Body of pancreas (tissue), 4 donors: ENCODE measurements around the gene MT3. TPM values are rescaled to one million over a fixed set of nuclear protein-coding genes. Genes with fewer than 3 reads are reported as not detected.

Source experiments
- ATAC-seq: fragments of 150-250 bp; one replicate; pipeline ENCODE4 v1.9.1; 2016
- DNase-seq, 4 donors: peaks; one replicate each; pipeline ENCODE4 v3.0.0-alpha.2; 2019
- H3K27ac ChIP-seq, 4 donors: fragments of 200-600 bp; sonication (generic); 1 replicate in 3 of 4; 2 replicates in 1 of 4; pipeline versions ENCODE4 v1.5.1 to v1.6.1; 2016 to 2019; ENCODE audit warnings: mild to moderate bottlenecking in 1 of 4, mixed read lengths in 1 of 4, moderate library complexity in 1 of 4
- H3K27me3 ChIP-seq, 2 donors: fragments of 200-600 bp; sonication (generic); one replicate each; pipeline ENCODE4 v1.6.0; 2016; ENCODE audit warnings: mild to moderate bottlenecking in 1 of 2
- H3K36me3 ChIP-seq, 2 donors: fragments of 200-600 bp; sonication (generic); replicated peaks in 1 of 2; 2 replicates each; pipeline ENCODE4 v1.5.1; 2016; ENCODE audit warnings: low read depth in 2 of 2; ENCODE audit not compliant: insufficient read depth in 1 of 2
- H3K4me1 ChIP-seq: fragments of 200-600 bp; sonication (generic); one replicate; pipeline ENCODE4 v1.6.0; 2016
- H3K4me3 ChIP-seq, 2 donors: fragments of 200-600 bp; sonication (generic); 1 replicate in 1 of 2; 2 replicates in 1 of 2; pipeline ENCODE4 v1.5.1; 2016 to 2019
- H3K9me3 ChIP-seq, 3 donors: fragments of 200-600 bp; sonication (generic); 1 replicate in 2 of 3; 2 replicates in 1 of 3; pipeline ENCODE4 v1.5.1; 2016
- POLR2A ChIP-seq, 3 donors: fragments of 450-650 bp; IDR thresholded peaks; one replicate each; pipeline ENCODE4 v1.6.1; 2016; ENCODE audit warnings: antibody characterized with exemption in 3 of 3, mild to moderate bottlenecking in 2 of 3
- WGBS, 2 donors: methylation state at CpG; one replicate each; pipeline ENCODE4 v1.1.5; 2017; 5-methylcytosine and 5-hydroxymethylcytosine counted together
- intact Hi-C: fragments of 100-400 bp; cut with DNase I; formaldehyde crosslinking; loops from one replicate; pipeline ENCODE4 v1.15.1; 2023
- total RNA-seq, 2 donors: library from RNA; depleted of rRNA; stranded (reverse); fragments of >200 nt; gene quantifications; one replicate each; pipeline ENCODE4 v1.1.0, GENCODE V29; 2016
- TF ChIP-seq, protein P1 (sequence below), 7 experiments: fragments of 450-650 bp in 4 of 7; fragments of 200-600 bp in 3 of 7; sonication (generic) in 3 of 7; IDR thresholded peaks; one replicate each; pipeline ENCODE4 v1.5.1; 2016 to 2019; ENCODE audit warnings: antibody characterized with exemption in 7 of 7

The MT3 gene
- total RNA-seq, 2 donors from 2014 or later = not detected

DNA sequence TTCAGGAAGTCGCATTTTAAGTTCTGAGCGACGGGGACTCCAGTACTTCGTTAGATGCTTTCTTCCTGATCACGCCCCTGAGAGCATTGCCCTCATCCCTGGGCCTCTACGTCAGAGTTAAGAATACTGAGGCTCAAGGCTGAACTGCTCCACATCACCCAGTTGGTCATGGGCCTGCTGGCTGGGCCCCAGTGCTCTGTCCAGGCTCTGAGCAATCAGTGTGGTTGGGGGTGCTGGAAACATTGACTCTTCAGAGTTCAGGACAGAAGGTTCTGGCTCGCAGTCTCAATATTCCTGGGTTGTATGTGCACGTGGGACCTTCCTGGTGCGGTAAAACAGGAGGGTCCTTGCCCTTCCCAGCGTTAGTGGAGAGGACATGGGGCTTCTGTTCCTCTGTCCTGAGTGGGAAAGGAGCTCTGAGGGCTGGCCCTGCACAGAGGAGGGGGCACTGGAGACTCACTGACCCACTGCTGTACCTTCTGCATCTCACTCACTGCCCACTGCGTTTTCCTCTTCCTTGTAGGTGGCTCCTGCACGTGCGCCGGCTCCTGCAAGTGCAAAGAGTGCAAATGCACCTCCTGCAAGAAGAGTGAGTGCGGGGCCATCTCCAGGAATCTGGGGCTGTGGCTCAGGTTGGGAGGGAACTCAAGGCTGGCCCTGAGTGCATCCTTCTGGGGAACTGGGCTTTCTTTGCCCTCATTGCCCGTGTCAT, 36.8 kb downstream of the MT3 start:
- H3K4me3 ChIP-seq = peak overlapping the region; percentile 29 to 40
- TF ChIP-seq, protein P1, sequence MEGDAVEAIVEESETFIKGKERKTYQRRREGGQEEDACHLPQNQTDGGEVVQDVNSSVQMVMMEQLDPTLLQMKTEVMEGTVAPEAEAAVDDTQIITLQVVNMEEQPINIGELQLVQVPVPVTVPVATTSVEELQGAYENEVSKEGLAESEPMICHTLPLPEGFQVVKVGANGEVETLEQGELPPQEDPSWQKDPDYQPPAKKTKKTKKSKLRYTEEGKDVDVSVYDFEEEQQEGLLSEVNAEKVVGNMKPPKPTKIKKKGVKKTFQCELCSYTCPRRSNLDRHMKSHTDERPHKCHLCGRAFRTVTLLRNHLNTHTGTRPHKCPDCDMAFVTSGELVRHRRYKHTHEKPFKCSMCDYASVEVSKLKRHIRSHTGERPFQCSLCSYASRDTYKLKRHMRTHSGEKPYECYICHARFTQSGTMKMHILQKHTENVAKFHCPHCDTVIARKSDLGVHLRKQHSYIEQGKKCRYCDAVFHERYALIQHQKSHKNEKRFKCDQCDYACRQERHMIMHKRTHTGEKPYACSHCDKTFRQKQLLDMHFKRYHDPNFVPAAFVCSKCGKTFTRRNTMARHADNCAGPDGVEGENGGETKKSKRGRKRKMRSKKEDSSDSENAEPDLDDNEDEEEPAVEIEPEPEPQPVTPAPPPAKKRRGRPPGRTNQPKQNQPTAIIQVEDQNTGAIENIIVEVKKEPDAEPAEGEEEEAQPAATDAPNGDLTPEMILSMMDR (IDR thresholded peaks at IDR 0.05) = no peak
- no peak for TF ChIP-seq POLR2A (IDR thresholded peaks at IDR 0.05)
- intact Hi-C loops = no loop called here

DNA sequence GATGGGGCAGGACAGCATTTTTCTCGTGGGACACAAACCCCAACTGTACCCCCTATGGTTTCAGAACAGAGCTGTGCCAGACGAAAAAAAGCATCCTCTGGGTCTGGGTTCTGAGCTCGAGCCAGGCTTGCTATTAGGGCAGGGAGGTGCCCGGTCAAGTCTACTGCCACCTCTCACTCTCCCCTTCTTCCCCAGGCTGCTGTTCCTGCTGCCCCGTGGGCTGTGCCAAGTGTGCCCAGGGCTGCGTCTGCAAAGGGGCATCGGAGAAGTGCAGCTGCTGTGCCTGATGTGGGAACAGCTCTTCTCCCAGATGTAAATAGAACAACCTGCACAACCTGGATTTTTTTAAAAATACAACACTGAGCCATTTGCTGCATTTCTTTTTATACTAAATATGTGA, 37.4 kb downstream of the MT3 start:
- no peaks in the 10 kb centered on the region for H3K27me3 ChIP-seq
- H3K4me1 ChIP-seq = peaks cover 36% of the 10 kb centered on the region
- WGBS, 2 donors = 13 to 19% methylated on average over 6 to 7 of the region's 7 CpGs
- DNase-seq = peak in 2 of 4 donors; percentile 29 to 54
- H3K36me3 ChIP-seq = no peaks in the 10 kb centered on the region
- no peaks in the 10 kb centered on the region for H3K9me3 ChIP-seq
- H3K4me3 ChIP-seq = peak overlapping the region; percentile 29 to 40
- H3K27ac ChIP-seq = peak overlapping the region; percentile 93 to 98 (median 98)
- TF ChIP-seq, protein P1 (IDR thresholded peaks at IDR 0.05) = no peak
- TF ChIP-seq POLR2A (IDR thresholded peaks at IDR 0.05) = no peak
- intact Hi-C loops = no loop called here
- ATAC-seq = no peak

More for the DNA sequence above, 36.8 kb downstream of the MT3 start:
- no peaks in the 10 kb centered on the region for H3K9me3 ChIP-seq
- 4 to 6% methylated on average over 14 to 16 of the region's 16 CpGs for WGBS, 2 donors
- H3K27ac ChIP-seq = peak overlapping the region; percentile 93 to 98 (median 98)
- H3K4me1 ChIP-seq = peaks cover 30% of the 10 kb centered on the region
- no peaks in the 10 kb centered on the region for H3K27me3 ChIP-seq
- ATAC-seq (peak; percentile 69), DNase-seq (peak; percentile 71 to 87 (median 80))
- H3K36me3 ChIP-seq = no peaks in the 10 kb centered on the region

DNA sequence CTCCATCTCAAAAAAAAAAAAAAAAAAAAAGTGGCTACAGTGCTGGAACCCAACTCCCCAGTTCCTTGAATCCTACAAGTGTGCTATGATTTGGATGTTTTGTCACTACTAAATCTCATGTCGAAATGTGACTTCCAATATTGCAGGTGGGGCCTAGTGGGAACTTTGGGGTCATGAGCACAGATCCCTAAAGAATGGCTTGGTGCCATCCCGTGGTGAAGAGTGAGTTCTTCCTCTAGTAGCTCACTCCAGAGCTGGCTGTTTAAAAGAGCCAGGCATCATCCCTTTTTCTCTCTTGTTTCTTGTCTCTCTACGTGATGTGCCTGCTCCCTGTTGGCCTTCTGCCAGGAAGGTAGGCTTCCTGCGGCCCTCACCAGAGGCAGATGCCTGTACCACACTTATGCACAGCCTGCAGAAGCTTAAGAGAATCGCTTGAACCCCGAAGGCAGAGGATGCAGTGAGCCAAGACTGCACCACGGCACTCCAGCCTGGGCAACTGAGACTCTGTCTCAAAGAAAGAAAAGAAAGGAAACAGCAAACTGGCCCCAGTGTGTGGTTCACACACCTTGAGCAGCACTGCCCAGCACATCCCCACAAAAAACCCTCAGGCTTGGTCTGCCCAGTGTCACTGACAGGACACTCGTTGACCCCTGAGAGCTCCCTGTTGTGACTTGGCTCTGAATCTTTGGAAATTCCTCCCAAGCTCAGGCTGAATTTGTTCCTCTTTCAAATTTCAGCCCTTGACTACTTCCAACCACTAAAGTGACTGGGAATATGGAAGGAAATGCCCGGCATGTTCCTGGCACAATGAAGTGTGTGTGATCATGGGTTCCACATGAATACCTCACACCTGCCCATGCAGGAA, 39.4 kb downstream of the MT3 start:
- Histone ChIP-seq H3K36me3 (no peaks in the 10 kb centered on the region), H3K27me3 (no peaks in the 10 kb centered on the region), H3K4me1 (peaks cover 49% of the 10 kb centered on the region), H3K9me3 (no peaks in the 10 kb centered on the region), H3K4me3 (no peak overlapping the region), H3K27ac (peak overlapping the region in 1 of 4 donors; percentile 98)
- no peak for ATAC-seq
- WGBS, 2 donors = 52 to 56% methylated on average over 8 to 9 of the region's 9 CpGs
- DNase-seq = peak in 2 of 4 donors; percentile 18 to 37
- no peak for TF ChIP-seq POLR2A (IDR thresholded peaks at IDR 0.05)
- TF ChIP-seq, protein P1 (IDR thresholded peaks at IDR 0.05) = no peak
- intact Hi-C loops = no loop called here

DNA sequence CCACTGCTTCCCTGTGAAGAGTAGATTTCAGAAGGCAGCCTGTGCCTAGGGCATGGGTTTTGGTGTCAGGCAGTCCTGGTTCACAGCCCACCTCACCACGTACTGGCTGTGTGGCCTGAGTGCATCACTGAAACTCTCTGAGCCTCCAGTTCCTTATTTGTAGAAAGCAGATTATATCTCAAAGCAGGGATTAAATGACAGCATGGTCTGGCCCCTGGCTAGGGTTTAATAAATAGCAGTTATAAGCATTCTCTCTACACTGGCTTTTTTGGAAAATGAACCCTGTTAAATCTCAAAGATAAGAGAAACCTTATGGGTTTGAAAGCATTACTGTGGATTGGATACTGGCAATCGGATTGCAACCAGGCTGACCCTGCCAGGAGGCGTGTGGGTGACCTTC, 40.2 kb downstream of the MT3 start:
- H3K4me3 ChIP-seq = no peak overlapping the region
- no peaks in the 10 kb centered on the region for H3K9me3 ChIP-seq
- intact Hi-C loops = no loop called here
- ATAC-seq = no peak
- TF ChIP-seq, protein P1 (IDR thresholded peaks at IDR 0.05) = no peak
- no peak for TF ChIP-seq POLR2A (IDR thresholded peaks at IDR 0.05)
- peaks cover 48% of the 10 kb centered on the region for H3K4me1 ChIP-seq
- no peaks in the 10 kb centered on the region for H3K27me3 ChIP-seq
- no peaks in the 10 kb centered on the region for H3K36me3 ChIP-seq
- peak overlapping the region in 1 of 4 donors; percentile 98 for H3K27ac ChIP-seq
- DNase-seq = no peak
- 58 to 68% methylated on average over 3 of the region's 3 CpGs for WGBS, 2 donors
